A673 (cell line): Measurements from ENCODE around the gene MEIG1. TPM values are rescaled to one million over a fixed set of nuclear protein-coding genes. Genes with fewer than 3 reads are reported as not detected.

Experiments used
- BruUV-seq: library from RNA; stranded (reverse); fragments of 400-500 nt; replicated peaks from 2 replicates; lab custom pipeline; 2021; lab: Mats Ljungman, UMichigan
- CTCF ChIA-PET: fragments of 300-600 bp; sonication (Branson Sonifier 250); formaldehyde crosslinking; loops from one replicate; lab custom pipeline; 2022; ENCODE audit warnings: antibody characterized with exemption; lab: Charles Lee
- POLR2A ChIA-PET: fragments of 300-600 bp; sonication (Branson Sonifier 250); formaldehyde crosslinking; loops from one replicate; lab custom pipeline; 2022; ENCODE audit warnings: antibody characterized with exemption; ENCODE audit not compliant: low non-redundant PET; lab: Charles Lee
- DNase-seq: peaks from one replicate; pipeline ENCODE4 v3.0.0-alpha.2; 2015; ENCODE audit warnings: low spot score
- H3K27ac ChIP-seq: fragments of 200-600 bp; sonication (generic); 2 replicates; pipeline ENCODE4 v1.5.1; 2016; ENCODE audit warnings: mixed run types, low read depth, mild to moderate bottlenecking, mixed read lengths, antibody characterized with exemption, low read length; ENCODE audit not compliant: poor library complexity, severe bottlenecking
- H3K27me3 ChIP-seq: fragments of 200-600 bp; sonication (generic); replicated peaks from 2 replicates; pipeline ENCODE4 v1.6.1; 2017; ENCODE audit warnings: mixed run types, low read depth, mild to moderate bottlenecking, mixed read lengths, antibody characterized with exemption, low read length; ENCODE audit not compliant: insufficient read depth, poor library complexity
- H3K36me3 ChIP-seq: fragments of 200-600 bp; sonication (generic); 2 replicates; pipeline ENCODE4 v1.6.1; 2016; ENCODE audit warnings: mixed run types, mild to moderate bottlenecking, mixed read lengths, antibody characterized with exemption, low read length; ENCODE audit not compliant: insufficient read depth, poor library complexity, severe bottlenecking
- H3K4me1 ChIP-seq: fragments of 200-600 bp; sonication (generic); 2 replicates; pipeline ENCODE4 v1.6.1; 2017; ENCODE audit warnings: mixed run types, mild to moderate bottlenecking, mixed read lengths, antibody characterized with exemption, low read length; ENCODE audit not compliant: insufficient read depth, poor library complexity, severe bottlenecking
- H3K4me3 ChIP-seq: fragments of 200-600 bp; sonication (generic); 2 replicates; pipeline ENCODE4 v1.5.1; 2016; ENCODE audit warnings: low read depth, mixed run types, mild to moderate bottlenecking, mixed read lengths, low read length; ENCODE audit not compliant: poor library complexity, severe bottlenecking
- H3K9me3 ChIP-seq: fragments of 200-600 bp; sonication (generic); 2 replicates; pipeline ENCODE4 v1.6.1; 2016; ENCODE audit warnings: mixed run types, low read depth, mild to moderate bottlenecking, mixed read lengths, antibody characterized with exemption, low read length; ENCODE audit not compliant: poor library complexity, severe bottlenecking
- CTCF ChIP-seq: fragments of 300-800, 200-600 bp; sonication (generic); conservative IDR thresholded peaks from 2 replicates; pipeline ENCODE4 v1.5.1; 2017; ENCODE audit warnings: low read depth, mild to moderate bottlenecking, antibody characterized with exemption, low read length, moderate library complexity, mixed read lengths
- EZH2 ChIP-seq: fragments of 200-600 bp; sonication (generic); IDR thresholded peaks from 2 replicates; pipeline ENCODE4 v1.6.1; 2017; ENCODE audit warnings: borderline replicate concordance, low read depth, mild to moderate bottlenecking, mixed read lengths, antibody characterized with exemption, low read length; ENCODE audit not compliant: poor library complexity, severe bottlenecking
- intact Hi-C: fragments of 100-400 bp; cut with micrococcal nuclease; formaldehyde crosslinking; loops from one replicate; pipeline ENCODE4 v1.10.0; 2022; ENCODE audit not compliant: unreplicated experiment
- total RNA-seq: library from RNA; stranded (reverse); gene quantifications from 2 replicates; pipeline ENCODE4 v1.2.3, GENCODE V29; 2021

The MEIG1 gene
- total RNA-seq, 1 experiment from 2014 or later = not detected

GRCh38 chr10:14916600-14916999, 42.6 kb upstream of the MEIG1 start:
- H3K4me1 ChIP-seq = no peaks in the 10 kb centered on the region
- BruUV-seq = no TSS peak
- H3K36me3 ChIP-seq = peaks cover 73% of the 10 kb centered on the region
- DNase-seq = no peak
- no peak for TF ChIP-seq EZH2
- no peak for TF ChIP-seq CTCF
- no peaks in the 10 kb centered on the region for H3K27me3 ChIP-seq
- H3K4me3 ChIP-seq = no peak overlapping the region
- CTCF ChIA-PET = no interaction called here
- intact Hi-C loops = no loop called here
- POLR2A ChIA-PET = no interaction called here
- peaks cover 38% of the 10 kb centered on the region for H3K9me3 ChIP-seq
- H3K27ac ChIP-seq = no peak overlapping the region

- no peak for DNase-seq
- Histone ChIP-seq H3K27me3 (no peaks in the 10 kb centered on the region), H3K4me3 (no peak overlapping the region), H3K27ac (no peak overlapping the region), H3K36me3 (peaks cover 73% of the 10 kb centered on the region), H3K9me3 (peaks cover 38% of the 10 kb centered on the region), H3K4me1 (no peaks in the 10 kb centered on the region)
- intact Hi-C loops = no loop called here
- ChIA-PET POLR2A (no interaction called here), CTCF (no interaction called here)
- no TSS peak for BruUV-seq
- no peak for TF ChIP-seq EZH2
- no peak for TF ChIP-seq CTCF
These were observed 41.4 kb upstream of the MEIG1 start for GRCh38 chr10:14917827-14918226.

GRCh38 chr10:14918964-14919363, 40.2 kb upstream of the MEIG1 start:
- no peak overlapping the region for H3K4me3 ChIP-seq
- no peak for TF ChIP-seq CTCF
- no peak for TF ChIP-seq EZH2
- peaks cover 38% of the 10 kb centered on the region for H3K9me3 ChIP-seq
- CTCF ChIA-PET = no interaction called here
- intact Hi-C loops = no loop called here
- no peak for DNase-seq
- H3K4me1 ChIP-seq = no peaks in the 10 kb centered on the region
- no peaks in the 10 kb centered on the region for H3K27me3 ChIP-seq
- BruUV-seq = no TSS peak
- H3K36me3 ChIP-seq = peaks cover 65% of the 10 kb centered on the region
- no peak overlapping the region for H3K27ac ChIP-seq
- POLR2A ChIA-PET = no interaction called here
